Nephron (organoid): Measurements from ENCODE around the gene NUDT4.

Experiments
- H3K27ac Mint-ChIP-seq, 3 experiments: 2 replicates each; pipeline ENCODE4 v1.8.0; 2020; ENCODE audit warnings: mixed read lengths in 3 of 3, mild to moderate bottlenecking in 2 of 3, moderate library complexity in 1 of 3
- H3K27me3 Mint-ChIP-seq: 2 replicates; pipeline ENCODE4 v1.8.0; 2021; ENCODE audit warnings: low read depth, mild to moderate bottlenecking, moderate library complexity, mixed read lengths
- H3K36me3 Mint-ChIP-seq: 2 replicates; pipeline ENCODE4 v1.8.0; 2020; ENCODE audit warnings: low read depth, mixed read lengths
- H3K4me1 Mint-ChIP-seq: 2 replicates; pipeline ENCODE4 v1.8.0; 2020; ENCODE audit warnings: mixed read lengths
- H3K4me3 Mint-ChIP-seq, 3 experiments: 2 replicates each; pipeline ENCODE4 v1.8.0; 2020; ENCODE audit warnings: mild to moderate bottlenecking in 3 of 3, mixed read lengths in 3 of 3, moderate library complexity in 2 of 3
- H3K9me3 Mint-ChIP-seq: 2 replicates; pipeline ENCODE4 v1.8.0; 2020; ENCODE audit warnings: mixed read lengths
- CTCF ChIP-seq, 3 experiments: fragments of 200-600 bp; sonication (generic); IDR thresholded peaks; one replicate each; pipeline ENCODE4 v1.5.0; 2021; ENCODE audit warnings: antibody characterized with exemption in 3 of 3; ENCODE audit not compliant: unreplicated experiment in 3 of 3

Gene NUDT4

DNA sequence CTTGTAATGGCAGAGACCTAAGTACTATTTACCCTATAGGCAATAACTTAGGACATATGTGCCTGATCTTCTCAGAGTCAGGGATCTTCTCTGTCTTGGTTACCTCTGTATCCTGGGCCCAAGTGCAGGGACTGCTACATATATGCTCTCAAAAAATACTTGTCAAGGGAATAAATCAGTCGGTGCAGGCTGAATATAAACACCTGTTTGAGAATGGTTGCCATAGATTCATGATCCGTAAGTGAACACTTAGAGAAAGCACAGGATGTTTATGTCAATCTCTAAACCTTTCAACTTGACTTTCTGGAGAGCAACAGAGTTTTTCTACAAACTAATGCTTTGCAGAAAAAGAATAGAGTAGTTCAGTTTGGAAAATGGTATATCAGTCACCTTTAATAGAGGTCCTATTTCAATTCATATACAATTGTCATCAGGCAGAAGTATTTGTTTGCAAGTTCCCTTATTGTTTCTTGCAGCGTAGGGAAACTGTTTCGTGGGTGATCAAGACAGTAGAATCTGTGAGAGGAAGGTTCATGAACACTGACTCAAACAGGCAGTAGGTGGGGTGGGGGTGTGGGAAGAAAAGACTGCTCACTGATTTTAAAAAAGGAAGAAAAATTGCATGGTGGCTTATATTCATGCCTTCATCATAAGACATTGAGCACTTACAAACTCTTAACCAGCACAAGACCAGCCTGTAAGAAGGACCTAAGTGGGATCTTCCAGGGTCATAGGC lies 70.0 kb downstream of the NUDT4 start:
- Mint-ChIP-seq H3K27me3 (no peaks in the 10 kb centered on the region), H3K9me3 (no peaks in the 10 kb centered on the region), H3K4me3 (no peak overlapping the region), H3K36me3 (no peaks in the 10 kb centered on the region), H3K27ac (no peak overlapping the region), H3K4me1 (peaks cover 5% of the 10 kb centered on the region)
- no peak for TF ChIP-seq CTCF (IDR thresholded peaks at IDR 0.05; ENCODE audit: unreplicated experiment in 3 of 3)

GRCh38 chr12:93448796-93449195 lies 71.1 kb downstream of the NUDT4 start:
- Mint-ChIP-seq H3K27ac (no peak overlapping the region), H3K36me3 (no peaks in the 10 kb centered on the region), H3K9me3 (no peaks in the 10 kb centered on the region), H3K27me3 (no peaks in the 10 kb centered on the region), H3K4me1 (no peaks in the 10 kb centered on the region), H3K4me3 (no peak overlapping the region)
- no peak for TF ChIP-seq CTCF (IDR thresholded peaks at IDR 0.05; ENCODE audit: unreplicated experiment in 3 of 3)

DNA sequence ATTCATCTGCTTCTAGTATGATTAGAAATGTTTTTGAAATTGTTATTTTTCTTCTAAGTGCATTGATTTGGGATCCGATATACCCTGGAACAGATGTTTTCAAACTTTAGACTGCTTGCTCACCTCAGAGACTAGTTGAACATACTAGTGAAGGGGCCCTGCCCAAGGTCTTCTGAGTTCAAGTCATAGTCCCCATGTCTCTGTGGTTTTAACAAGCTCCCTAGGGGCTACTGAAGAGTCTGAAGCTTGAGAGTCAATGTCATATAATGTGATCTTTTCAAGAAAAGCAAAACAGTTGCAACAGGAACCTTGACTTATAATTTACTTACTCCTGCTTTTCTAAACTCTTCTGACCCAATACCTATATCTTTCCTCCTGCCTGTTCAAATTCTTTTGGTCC lies 71.6 kb downstream of the NUDT4 start:
- Mint-ChIP-seq H3K27me3 (no peaks in the 10 kb centered on the region), H3K36me3 (no peaks in the 10 kb centered on the region), H3K27ac (no peak overlapping the region), H3K4me1 (no peaks in the 10 kb centered on the region), H3K4me3 (no peak overlapping the region), H3K9me3 (no peaks in the 10 kb centered on the region)
- TF ChIP-seq CTCF (IDR thresholded peaks at IDR 0.05; ENCODE audit: unreplicated experiment in 3 of 3) = no peak

GRCh38 chr12:93451423-93452158 lies 73.9 kb downstream of the NUDT4 start:
- H3K27me3 Mint-ChIP-seq = no peaks in the 10 kb centered on the region
- no peaks in the 10 kb centered on the region for H3K4me1 Mint-ChIP-seq
- TF ChIP-seq CTCF (IDR thresholded peaks at IDR 0.05; ENCODE audit: unreplicated experiment in 3 of 3) = no peak
- H3K9me3 Mint-ChIP-seq = no peaks in the 10 kb centered on the region
- H3K4me3 Mint-ChIP-seq = no peak overlapping the region
- no peaks in the 10 kb centered on the region for H3K36me3 Mint-ChIP-seq
- no peak overlapping the region for H3K27ac Mint-ChIP-seq

DNA sequence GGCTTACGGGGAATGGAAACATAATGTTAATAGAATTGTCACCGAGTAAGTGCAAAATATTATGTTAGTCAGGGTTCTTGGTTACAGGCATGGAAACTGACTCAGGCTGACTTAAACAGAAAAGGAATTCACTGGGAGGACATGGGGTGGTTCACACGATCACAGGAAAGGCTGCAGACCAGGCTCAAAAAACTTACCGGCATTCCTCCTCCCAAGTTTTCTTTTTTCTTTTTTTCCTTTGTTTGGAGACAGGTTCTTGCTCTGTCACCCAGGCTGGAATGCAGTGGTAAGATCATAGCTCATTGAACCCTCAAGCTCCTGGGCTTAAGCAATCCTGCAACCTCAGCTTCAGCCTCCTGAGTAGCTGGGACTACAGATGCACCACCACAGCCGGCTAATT lies 75.9 kb downstream of the NUDT4 start:
- no peak overlapping the region for H3K4me3 Mint-ChIP-seq
- no peaks in the 10 kb centered on the region for H3K4me1 Mint-ChIP-seq
- TF ChIP-seq CTCF (IDR thresholded peaks at IDR 0.05; ENCODE audit: unreplicated experiment in 3 of 3) = no peak
- H3K9me3 Mint-ChIP-seq = no peaks in the 10 kb centered on the region
- H3K27ac Mint-ChIP-seq = no peak overlapping the region
- no peaks in the 10 kb centered on the region for H3K36me3 Mint-ChIP-seq
- no peaks in the 10 kb centered on the region for H3K27me3 Mint-ChIP-seq

GRCh38 chr12:93456077-93456476 lies 78.4 kb downstream of the NUDT4 start:
- Mint-ChIP-seq H3K27me3 (no peaks in the 10 kb centered on the region), H3K4me3 (no peak overlapping the region), H3K4me1 (no peaks in the 10 kb centered on the region), H3K36me3 (no peaks in the 10 kb centered on the region), H3K9me3 (no peaks in the 10 kb centered on the region), H3K27ac (no peak overlapping the region)
- TF ChIP-seq CTCF (IDR thresholded peaks at IDR 0.05; ENCODE audit: unreplicated experiment in 3 of 3) = no peak
